Measurements from ENCODE around the gene LHFPL2.

Gene LHFPL2

GRCh38 chr5:78544561-78545201 is 103.9 kb downstream of the LHFPL2 start:
- no peak for DNase-seq (ENCODE audit: low read depth)

DNA sequence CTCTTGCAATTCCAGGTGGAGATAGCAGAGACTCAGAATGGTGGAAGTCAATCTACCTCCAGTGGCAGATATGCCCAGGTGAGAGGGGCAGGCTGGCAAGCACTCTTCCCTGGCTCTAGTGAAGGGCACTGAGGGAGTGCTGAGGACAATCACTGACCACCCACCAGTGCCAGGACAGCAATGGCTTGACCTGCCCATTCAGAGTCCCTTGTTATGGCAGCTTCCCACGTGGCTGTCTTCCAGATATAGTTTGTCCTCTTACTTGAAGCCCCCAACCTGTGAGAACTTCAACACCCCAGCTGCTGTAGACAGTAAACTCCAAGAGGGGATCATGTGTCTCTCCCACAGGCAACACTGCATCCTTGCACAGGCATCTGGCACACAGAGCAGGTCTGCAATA is 104.7 kb downstream of the LHFPL2 start:
- DNase-seq (ENCODE audit: low read depth) = no peak

GRCh38 chr5:78543292-78543691 is 105.3 kb downstream of the LHFPL2 start:
- DNase-seq (ENCODE audit: low read depth) = no peak

DNA sequence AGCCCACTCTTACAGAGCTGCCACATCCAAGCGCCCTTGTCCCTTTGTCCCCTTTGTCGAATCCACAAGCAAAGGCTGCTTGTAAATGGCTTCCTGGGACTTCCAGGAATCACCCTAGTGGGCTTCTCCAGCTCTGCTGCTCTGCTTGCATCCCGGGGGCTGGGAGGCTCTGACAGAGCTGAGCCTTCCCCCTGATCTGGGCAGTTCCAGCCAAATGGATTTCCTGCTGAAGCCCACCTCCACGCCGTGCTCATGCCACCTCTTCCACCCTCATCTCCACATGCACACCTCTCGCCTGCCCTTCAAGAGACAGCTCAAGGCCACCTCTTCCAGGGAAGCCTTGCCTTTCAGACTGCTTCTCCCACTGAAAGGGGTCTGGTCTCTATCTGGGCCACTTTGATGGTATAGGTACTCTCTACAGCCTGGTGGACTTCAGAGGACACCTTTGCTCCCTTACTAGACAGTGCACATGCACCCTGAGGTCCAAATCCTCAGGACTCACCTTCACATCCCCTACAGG is 106.2 kb downstream of the LHFPL2 start:
- no peak for DNase-seq (ENCODE audit: low read depth)

DNA sequence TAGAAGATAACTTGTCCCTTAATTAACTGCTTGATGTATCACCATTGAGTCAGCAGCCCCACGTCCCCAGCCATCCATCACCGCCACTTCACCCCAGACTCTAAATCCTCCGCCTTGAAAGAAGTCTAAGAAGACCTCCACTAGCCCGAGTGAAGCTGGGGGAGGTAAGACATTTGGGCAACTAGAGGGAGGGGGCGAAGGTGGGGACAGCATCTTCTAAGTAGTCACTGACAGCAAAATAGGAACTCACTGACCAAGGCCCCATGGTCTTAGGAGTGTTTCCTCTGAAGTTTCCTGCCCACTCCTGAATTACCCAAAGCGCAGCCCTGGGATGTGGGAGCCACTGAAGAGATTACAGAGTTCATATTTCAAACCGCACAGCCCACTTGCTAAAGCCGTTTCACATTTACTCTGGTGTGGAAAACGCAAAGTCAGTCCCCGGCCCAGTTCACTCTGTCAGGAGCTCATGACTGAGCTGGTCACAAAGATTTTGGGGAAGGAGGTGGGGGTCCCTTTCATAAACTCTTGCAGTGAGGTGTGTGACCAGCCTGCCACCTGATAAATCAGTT is 107.4 kb downstream of the LHFPL2 start:
- no peak for DNase-seq (ENCODE audit: low read depth)

GRCh38 chr5:78540335-78541085 is 108.1 kb downstream of the LHFPL2 start:
- no peak for DNase-seq (ENCODE audit: low read depth)

DNA sequence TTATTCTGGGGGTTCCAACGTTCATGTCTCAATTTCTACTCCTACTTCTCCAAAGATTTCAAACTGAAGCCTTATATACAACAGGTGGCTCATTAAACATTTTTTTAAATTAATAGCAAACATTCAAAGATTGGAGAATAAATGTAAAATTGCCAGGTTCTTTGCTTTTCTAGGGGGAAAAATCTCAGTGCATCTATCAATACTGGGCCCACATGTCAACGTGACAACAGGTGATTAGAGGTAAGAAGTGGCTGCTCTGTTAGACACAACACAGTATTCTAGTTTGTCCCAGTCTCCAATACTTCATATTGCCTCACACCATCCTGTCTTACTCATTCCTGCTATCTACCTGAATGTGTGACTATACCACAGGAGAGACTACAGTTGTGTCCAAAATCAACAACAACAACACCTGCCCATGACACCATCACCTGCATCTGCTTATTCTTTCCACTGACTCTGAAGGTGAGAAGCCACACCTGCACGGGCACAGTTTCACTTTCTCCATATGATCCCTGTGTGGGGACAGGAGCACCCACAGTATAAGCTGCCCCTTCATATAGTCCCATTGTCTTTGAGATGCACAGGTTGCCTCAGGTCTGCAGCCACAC is 110.2 kb downstream of the LHFPL2 start:
- DNase-seq (ENCODE audit: low read depth) = no peak

GRCh38 chr5:78537821-78538220 is 110.8 kb downstream of the LHFPL2 start:
- DNase-seq (ENCODE audit: low read depth) = no peak

DNA sequence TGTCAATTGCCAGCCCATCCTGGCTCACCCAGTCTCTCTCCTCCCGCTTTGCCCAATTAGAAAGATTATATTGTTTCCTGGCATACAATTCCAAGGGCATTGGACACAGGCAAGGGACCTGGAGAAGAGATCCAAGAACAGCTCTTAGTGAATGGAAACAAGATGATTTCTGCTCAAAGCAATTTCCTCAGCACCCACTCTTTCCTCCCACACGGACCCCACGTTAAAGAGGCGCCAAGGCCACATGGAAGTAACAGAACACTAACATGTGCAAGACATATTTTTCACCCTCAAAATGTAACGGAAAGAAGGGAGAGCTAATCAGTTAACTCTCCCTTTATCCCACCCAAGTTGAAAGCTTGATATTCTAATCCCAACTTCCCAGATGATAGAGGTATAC is 111.2 kb downstream of the LHFPL2 start:
- DNase-seq (ENCODE audit: low read depth) = no peak

- no peak for DNase-seq (ENCODE audit: low read depth)
Measured at GRCh38 chr5:78536661-78537196, 111.8 kb downstream of the LHFPL2 start.

DNA sequence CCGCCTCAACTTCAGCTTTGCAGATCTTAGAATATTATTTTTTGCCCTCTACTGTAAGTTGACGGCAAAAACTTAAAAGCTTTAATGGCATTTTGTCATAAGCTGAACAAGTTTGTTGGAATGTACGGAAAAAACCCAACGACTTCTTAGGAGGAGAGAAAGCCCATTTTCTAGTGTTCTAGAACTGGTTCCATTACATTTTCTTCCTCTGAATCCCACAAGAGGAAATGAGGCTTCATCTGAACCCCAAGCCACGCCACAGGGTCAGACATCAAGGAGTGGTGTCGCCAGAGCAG is 113.7 kb downstream of the LHFPL2 start:
- DNase-seq (ENCODE audit: low read depth) = no peak

GRCh38 chr5:78534148-78534904 is 114.2 kb downstream of the LHFPL2 start:
- no peak for DNase-seq (ENCODE audit: low read depth)

DNA sequence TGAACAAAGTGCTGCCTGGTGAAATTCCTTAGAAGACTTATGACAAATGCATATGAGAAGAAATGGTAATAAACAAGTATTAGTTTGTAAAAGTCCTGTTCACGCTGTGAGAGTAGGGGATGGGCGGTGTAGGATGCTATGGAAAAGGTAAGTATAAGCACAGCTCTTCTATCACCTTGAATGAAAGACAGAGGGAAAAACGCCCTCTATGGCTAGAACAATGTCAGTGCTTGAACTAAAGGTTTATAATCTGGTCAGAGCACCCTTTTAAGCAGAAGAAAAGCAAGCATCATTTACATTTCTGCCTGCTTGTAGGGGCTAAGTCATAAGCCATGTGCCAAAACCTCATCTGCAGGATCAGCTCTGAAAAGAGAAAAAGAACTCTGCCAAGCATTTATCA is 115.2 kb downstream of the LHFPL2 start:
- no peak for DNase-seq (ENCODE audit: low read depth)

GRCh38 chr5:78530342-78531096 is 118.1 kb downstream of the LHFPL2 start:
- no peak for DNase-seq (ENCODE audit: low read depth)

- no peak for DNase-seq (ENCODE audit: low read depth)
Measured at GRCh38 chr5:78527925-78528324, 120.6 kb downstream of the LHFPL2 start.

GRCh38 chr5:78527054-78527859 is 121.3 kb downstream of the LHFPL2 start:
- no peak for DNase-seq (ENCODE audit: low read depth)

- DNase-seq (ENCODE audit: low read depth) = no peak
Measured at GRCh38 chr5:78526049-78526525, 122.5 kb downstream of the LHFPL2 start.

DNA sequence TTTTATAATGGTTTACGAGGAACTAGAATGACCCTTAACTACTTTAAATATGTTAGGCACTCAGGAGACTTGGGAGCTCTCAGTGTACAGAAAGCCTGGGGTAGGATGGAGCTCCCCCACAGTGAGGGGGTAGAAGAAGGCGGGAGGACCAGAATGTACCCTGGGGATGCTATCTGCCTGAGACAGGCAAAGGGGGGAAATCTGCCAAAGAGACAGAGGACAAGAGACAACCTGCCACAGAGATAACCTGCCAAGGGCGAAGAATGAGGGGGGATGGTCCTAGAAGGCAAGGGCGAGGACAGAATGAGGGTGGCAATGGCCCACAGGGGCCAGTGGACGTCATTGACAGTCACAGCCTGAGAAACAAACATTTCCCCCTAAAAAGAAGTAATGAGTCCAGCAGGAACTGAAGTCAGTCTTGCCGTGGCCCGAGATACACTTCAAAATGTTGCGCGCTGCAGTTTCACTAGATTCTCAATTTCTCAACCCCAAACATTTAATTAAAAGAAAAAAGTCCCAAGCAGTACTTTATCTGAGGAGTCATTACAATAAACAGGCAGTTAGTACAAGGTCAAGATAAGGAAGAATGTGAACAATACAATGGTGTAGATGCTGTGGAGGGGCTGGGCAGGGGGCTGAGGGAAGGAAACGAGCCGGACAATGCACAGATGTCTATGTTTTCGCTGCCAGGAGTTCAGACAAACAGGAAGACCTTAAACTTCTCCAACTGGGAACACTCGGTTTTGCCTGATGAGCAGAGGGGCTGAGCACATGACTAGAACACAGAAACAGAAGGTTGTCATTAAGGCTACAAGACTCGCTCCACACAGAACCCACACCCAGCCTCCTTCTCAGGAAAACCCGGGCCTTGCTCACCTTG is 125.0 kb downstream of the LHFPL2 start:
- no peak for DNase-seq (ENCODE audit: low read depth)

Measured in activated T-helper 1 cell treated with Interleukin-2 at 50 U/mL for 16 hours (primary cell).